ENCODE data around the gene C18orf63.

The C18orf63 gene

DNA sequence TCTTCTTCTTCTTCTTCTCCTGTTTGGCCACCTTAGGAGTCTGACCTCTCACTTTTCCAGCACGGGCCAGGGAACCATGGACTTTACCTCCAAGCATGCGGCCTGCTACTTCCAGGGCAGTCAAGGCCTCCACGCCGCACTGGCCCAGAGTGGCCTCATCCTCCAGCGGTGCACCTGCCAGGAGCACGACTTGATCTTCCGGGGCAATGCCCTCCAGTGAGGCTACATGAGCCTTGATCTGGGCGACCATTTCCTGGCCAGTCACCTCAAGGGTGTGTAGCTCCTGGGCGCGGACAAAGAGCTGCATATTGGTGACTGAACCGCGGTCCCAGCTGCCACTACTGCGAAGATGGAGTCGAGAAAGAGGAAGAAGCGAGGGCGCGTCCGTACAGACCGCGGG lies 74.4 kb downstream of the C18orf63 start:
- no peaks in the 10 kb centered on the region for H3K79me2 ChIP-seq (ENCODE audit: insufficient read depth, low read length)
- H3K9me3 ChIP-seq (ENCODE audit: insufficient read depth, low read length), result no peaks in the 10 kb centered on the region
- H3K27ac ChIP-seq (ENCODE audit: low read depth, low read length), result no peak overlapping the region
- TF ChIP-seq EZH2phosphoT487 (conservative IDR thresholded peaks at IDR 0.05; ENCODE audit: low read length), result no peak
- TF ChIP-seq, protein P1, sequence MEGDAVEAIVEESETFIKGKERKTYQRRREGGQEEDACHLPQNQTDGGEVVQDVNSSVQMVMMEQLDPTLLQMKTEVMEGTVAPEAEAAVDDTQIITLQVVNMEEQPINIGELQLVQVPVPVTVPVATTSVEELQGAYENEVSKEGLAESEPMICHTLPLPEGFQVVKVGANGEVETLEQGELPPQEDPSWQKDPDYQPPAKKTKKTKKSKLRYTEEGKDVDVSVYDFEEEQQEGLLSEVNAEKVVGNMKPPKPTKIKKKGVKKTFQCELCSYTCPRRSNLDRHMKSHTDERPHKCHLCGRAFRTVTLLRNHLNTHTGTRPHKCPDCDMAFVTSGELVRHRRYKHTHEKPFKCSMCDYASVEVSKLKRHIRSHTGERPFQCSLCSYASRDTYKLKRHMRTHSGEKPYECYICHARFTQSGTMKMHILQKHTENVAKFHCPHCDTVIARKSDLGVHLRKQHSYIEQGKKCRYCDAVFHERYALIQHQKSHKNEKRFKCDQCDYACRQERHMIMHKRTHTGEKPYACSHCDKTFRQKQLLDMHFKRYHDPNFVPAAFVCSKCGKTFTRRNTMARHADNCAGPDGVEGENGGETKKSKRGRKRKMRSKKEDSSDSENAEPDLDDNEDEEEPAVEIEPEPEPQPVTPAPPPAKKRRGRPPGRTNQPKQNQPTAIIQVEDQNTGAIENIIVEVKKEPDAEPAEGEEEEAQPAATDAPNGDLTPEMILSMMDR (IDR thresholded peaks at IDR 0.05; ENCODE audit: insufficient read depth, low read length, poor library complexity, severe bottlenecking), result no peak
- H4K20me1 ChIP-seq (ENCODE audit: low read depth, low read length), result no peaks in the 10 kb centered on the region
- no peaks in the 10 kb centered on the region for H3K27me3 ChIP-seq (ENCODE audit: low read length)
- H3F3A ChIP-seq (ENCODE audit: insufficient read depth), result no peaks in the 10 kb centered on the region
- no peak overlapping the region for H3K4me3 ChIP-seq (ENCODE audit: insufficient read depth, low read length, poor library complexity, severe bottlenecking)
- H3K36me3 ChIP-seq (ENCODE audit: low read length), result no peaks in the 10 kb centered on the region
- H2AFZ ChIP-seq (ENCODE audit: low read depth, low read length, severe bottlenecking), result no peak overlapping the region
- H3K9ac ChIP-seq (ENCODE audit: low read length), result no peak overlapping the region
- no peak overlapping the region for H3K4me2 ChIP-seq (ENCODE audit: low read depth, low read length, poor library complexity, severe bottlenecking)
- H3K9me2 ChIP-seq (replicated peaks; ENCODE audit: insufficient read depth, low read length), result no peaks in the 10 kb centered on the region

DNA sequence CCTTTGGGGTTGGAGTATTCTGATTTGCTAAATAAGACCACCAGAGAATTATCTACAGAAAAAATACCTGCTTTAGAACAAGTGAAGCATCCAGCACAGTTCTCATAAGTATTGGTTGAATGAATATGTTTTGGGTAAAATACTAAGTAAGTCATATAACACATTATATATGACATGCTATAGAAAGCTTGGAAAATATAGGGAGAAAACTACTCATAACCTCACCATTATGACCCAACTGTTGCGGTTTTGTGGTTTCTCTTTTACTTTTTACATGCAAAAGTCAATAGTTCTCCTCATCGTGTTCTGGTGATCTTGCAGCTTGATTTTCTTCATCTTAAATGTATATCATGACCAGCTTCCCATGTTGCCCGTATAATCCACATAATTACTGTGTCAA lies 75.3 kb downstream of the C18orf63 start:
- Histone ChIP-seq H3K9me2 (replicated peaks; ENCODE audit: insufficient read depth, low read length) (no peaks in the 10 kb centered on the region), H3K79me2 (ENCODE audit: insufficient read depth, low read length) (no peaks in the 10 kb centered on the region), H2AFZ (ENCODE audit: low read depth, low read length, severe bottlenecking) (no peak overlapping the region), H3K9ac (ENCODE audit: low read length) (no peak overlapping the region), H3F3A (ENCODE audit: insufficient read depth) (no peaks in the 10 kb centered on the region), H3K27ac (ENCODE audit: low read depth, low read length) (no peak overlapping the region), H3K4me3 (ENCODE audit: insufficient read depth, low read length, poor library complexity, severe bottlenecking) (no peak overlapping the region), H3K4me2 (ENCODE audit: low read depth, low read length, poor library complexity, severe bottlenecking) (no peak overlapping the region), H3K36me3 (ENCODE audit: low read length) (no peaks in the 10 kb centered on the region), H4K20me1 (ENCODE audit: low read depth, low read length) (no peaks in the 10 kb centered on the region), H3K27me3 (ENCODE audit: low read length) (no peaks in the 10 kb centered on the region), H3K9me3 (ENCODE audit: insufficient read depth, low read length) (no peaks in the 10 kb centered on the region)
- no peak for TF ChIP-seq EZH2phosphoT487 (conservative IDR thresholded peaks at IDR 0.05; ENCODE audit: low read length)
- TF ChIP-seq, protein P1 (IDR thresholded peaks at IDR 0.05; ENCODE audit: insufficient read depth, low read length, poor library complexity, severe bottlenecking), result no peak

DNA sequence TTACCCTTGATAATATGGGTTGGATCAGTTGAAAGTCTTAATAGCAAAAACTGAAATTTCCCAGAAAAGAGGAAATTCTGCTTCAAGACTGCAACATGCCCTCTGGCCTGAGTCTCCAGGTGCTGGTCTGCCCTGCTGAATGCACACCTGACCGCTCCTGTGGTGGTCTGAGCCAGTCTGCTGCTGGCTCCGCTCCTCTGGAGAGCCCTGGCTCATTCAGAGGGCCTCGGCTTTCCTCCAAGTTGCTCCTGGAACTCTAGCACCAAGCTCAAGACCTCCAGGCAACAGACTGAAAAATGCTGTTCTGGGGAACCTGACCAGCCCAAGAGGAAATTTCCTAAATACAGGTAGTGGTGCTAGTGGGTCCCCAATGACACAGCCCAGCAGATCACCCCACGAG lies 76.7 kb downstream of the C18orf63 start:
- H3K9me2 ChIP-seq (replicated peaks; ENCODE audit: insufficient read depth, low read length), result no peaks in the 10 kb centered on the region
- no peak overlapping the region for H2AFZ ChIP-seq (ENCODE audit: low read depth, low read length, severe bottlenecking)
- TF ChIP-seq, protein P1 (IDR thresholded peaks at IDR 0.05; ENCODE audit: insufficient read depth, low read length, poor library complexity, severe bottlenecking), result no peak
- no peak overlapping the region for H3K27ac ChIP-seq (ENCODE audit: low read depth, low read length)
- H3K4me3 ChIP-seq (ENCODE audit: insufficient read depth, low read length, poor library complexity, severe bottlenecking), result no peak overlapping the region
- no peak overlapping the region for H3K4me2 ChIP-seq (ENCODE audit: low read depth, low read length, poor library complexity, severe bottlenecking)
- no peaks in the 10 kb centered on the region for H3K36me3 ChIP-seq (ENCODE audit: low read length)
- no peaks in the 10 kb centered on the region for H3K27me3 ChIP-seq (ENCODE audit: low read length)
- no peak overlapping the region for H3K9ac ChIP-seq (ENCODE audit: low read length)
- no peaks in the 10 kb centered on the region for H3K79me2 ChIP-seq (ENCODE audit: insufficient read depth, low read length)
- no peaks in the 10 kb centered on the region for H3K9me3 ChIP-seq (ENCODE audit: insufficient read depth, low read length)
- no peaks in the 10 kb centered on the region for H4K20me1 ChIP-seq (ENCODE audit: low read depth, low read length)
- H3F3A ChIP-seq (ENCODE audit: insufficient read depth), result no peaks in the 10 kb centered on the region

DNA sequence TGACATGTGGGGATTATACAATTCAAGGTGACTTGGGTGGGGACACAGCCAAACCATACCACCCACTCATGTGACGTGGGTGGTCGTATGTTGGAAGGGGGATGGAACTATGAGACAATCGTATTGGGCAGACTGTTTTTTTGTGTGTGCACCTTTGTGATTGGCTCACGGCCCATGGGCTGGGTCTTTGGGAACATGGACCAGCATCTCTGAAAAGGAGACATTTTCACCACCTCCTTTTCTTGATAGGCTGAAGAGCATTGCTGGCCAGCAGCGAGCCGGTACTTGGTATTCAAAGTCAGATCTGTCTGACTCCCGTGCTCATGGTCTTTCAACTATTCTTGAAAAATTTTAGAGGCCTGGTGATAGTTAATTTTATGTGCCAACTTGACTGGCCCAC lies 79.4 kb downstream of the C18orf63 start:
- Histone ChIP-seq H3K9ac (ENCODE audit: low read length) (no peak overlapping the region), H2AFZ (ENCODE audit: low read depth, low read length, severe bottlenecking) (no peak overlapping the region), H3F3A (ENCODE audit: insufficient read depth) (no peaks in the 10 kb centered on the region), H3K9me3 (ENCODE audit: insufficient read depth, low read length) (no peaks in the 10 kb centered on the region), H3K79me2 (ENCODE audit: insufficient read depth, low read length) (no peaks in the 10 kb centered on the region), H3K27ac (ENCODE audit: low read depth, low read length) (no peak overlapping the region), H3K27me3 (ENCODE audit: low read length) (no peaks in the 10 kb centered on the region), H3K36me3 (ENCODE audit: low read length) (no peaks in the 10 kb centered on the region), H3K4me2 (ENCODE audit: low read depth, low read length, poor library complexity, severe bottlenecking) (no peak overlapping the region), H4K20me1 (ENCODE audit: low read depth, low read length) (no peaks in the 10 kb centered on the region), H3K9me2 (replicated peaks; ENCODE audit: insufficient read depth, low read length) (no peaks in the 10 kb centered on the region), H3K4me3 (ENCODE audit: insufficient read depth, low read length, poor library complexity, severe bottlenecking) (no peak overlapping the region)
- TF ChIP-seq, protein P1 (IDR thresholded peaks at IDR 0.05; ENCODE audit: insufficient read depth, low read length, poor library complexity, severe bottlenecking), result no peak
- TF ChIP-seq EZH2phosphoT487 (conservative IDR thresholded peaks at IDR 0.05; ENCODE audit: low read length), result no peak

All from SU-DHL-6 (cell line).